Dedifferentiated amniotic fluid mesenchymal stem cell (primary cell): ENCODE measurements around the gene RPTOR.

Experiments
- DNase-seq: peaks from one replicate; pipeline ENCODE4 v3.0.0-alpha.2; 2016; ENCODE audit errors: extremely low spot score

Gene RPTOR

GRCh38 chr17:80977172-80977571 lies 432.5 kb downstream of the RPTOR start:
- no peak for DNase-seq

GRCh38 chr17:80978499-80979497 lies 434.2 kb downstream of the RPTOR start:
- no peak for DNase-seq

GRCh38 chr17:80979547-80980378 lies 435.1 kb downstream of the RPTOR start:
- DNase-seq, result no peak

GRCh38 chr17:80980397-80981061 lies 435.9 kb downstream of the RPTOR start:
- no peak for DNase-seq

GRCh38 chr17:80981062-80981902 lies 436.6 kb downstream of the RPTOR start:
- DNase-seq, result no peak

GRCh38 chr17:80981929-80982425 lies 437.3 kb downstream of the RPTOR start:
- no peak for DNase-seq

GRCh38 chr17:80982426-80982974 lies 437.9 kb downstream of the RPTOR start:
- DNase-seq, result no peak

GRCh38 chr17:80983545-80983944 lies 438.9 kb downstream of the RPTOR start:
- no peak for DNase-seq

- DNase-seq, result peak; percentile 89
Measured at GRCh38 chr17:80984749-80985148, 440.1 kb downstream of the RPTOR start.

GRCh38 chr17:80986046-80986445 lies 441.4 kb downstream of the RPTOR start:
- no peak for DNase-seq

GRCh38 chr17:80986816-80987475 lies 442.3 kb downstream of the RPTOR start:
- DNase-seq, result no peak

GRCh38 chr17:80987941-80988461 lies 443.4 kb downstream of the RPTOR start:
- no peak for DNase-seq

GRCh38 chr17:80989586-80989913 lies 444.9 kb downstream of the RPTOR start:
- no peak for DNase-seq

- DNase-seq, result no peak
Measured at GRCh38 chr17:80990921-80991644, 446.4 kb downstream of the RPTOR start.

- DNase-seq, result peak; percentile 43
Measured at GRCh38 chr17:80991645-80992076, 447.0 kb downstream of the RPTOR start, which contains the start of gene CHMP6. CHMP6 (plus strand) TSS chr17:80991841; CDS start chr17:80991919, 78 bp downstream.

- no peak for DNase-seq
Measured at GRCh38 chr17:80992077-80992947, 447.7 kb downstream of the RPTOR start.

- DNase-seq, result no peak
Measured at GRCh38 chr17:80992948-80993624, 448.4 kb downstream of the RPTOR start.
